Endothelial cell of umbilical vein (primary cell): Measurements from ENCODE around the gene CDK5.

Source experiments
- EZH2 ChIP-seq: IDR thresholded peaks from 2 replicates; pipeline ENCODE4 v1.6.1; 2012; ENCODE audit warnings: borderline replicate concordance, low read depth, mild to moderate bottlenecking, moderate library complexity, low read length, inconsistent platforms; ENCODE audit not compliant: severe bottlenecking
- JUN ChIP-seq: IDR thresholded peaks from 2 replicates; pipeline ENCODE4 v1.6.1; 2011; ENCODE audit warnings: borderline replicate concordance, low read depth; ENCODE audit not compliant: insufficient read length, insufficient read depth
- MYC ChIP-seq: IDR thresholded peaks from one replicate; pipeline ENCODE4 v1.6.1; 2011; ENCODE audit warnings: mild to moderate bottlenecking, low read depth, low read length
- POLR2A ChIP-seq: IDR thresholded peaks from 2 replicates; pipeline ENCODE4 v1.6.1; 2012; ENCODE audit warnings: low read depth, mild to moderate bottlenecking, control low read depth, low read length
- POLR2AphosphoS5 ChIP-seq: IDR thresholded peaks from 2 replicates; pipeline ENCODE4 v1.6.1; 2012; ENCODE audit warnings: low read depth, mild to moderate bottlenecking, control low read depth, low read length, moderate library complexity; ENCODE audit not compliant: insufficient read depth
- TF ChIP-seq, protein P1 (sequence below), 2 donors: IDR thresholded peaks; 1 replicate in 1 of 2; 2 replicates in 1 of 2; pipeline ENCODE4 v1.5.1; 2011; ENCODE audit warnings: low read length in 2 of 2, mild to moderate bottlenecking in 2 of 2, moderate library complexity in 2 of 2, control low read depth in 1 of 2, inconsistent platforms in 1 of 2, low read depth in 1 of 2; ENCODE audit not compliant: insufficient read depth in 1 of 2; ENCODE audit errors: extremely low read depth in 1 of 2

GRCh38 chr7:151058781-151059366, 1.2 kb upstream of the CDK5 start:
- TF ChIP-seq, protein P1, sequence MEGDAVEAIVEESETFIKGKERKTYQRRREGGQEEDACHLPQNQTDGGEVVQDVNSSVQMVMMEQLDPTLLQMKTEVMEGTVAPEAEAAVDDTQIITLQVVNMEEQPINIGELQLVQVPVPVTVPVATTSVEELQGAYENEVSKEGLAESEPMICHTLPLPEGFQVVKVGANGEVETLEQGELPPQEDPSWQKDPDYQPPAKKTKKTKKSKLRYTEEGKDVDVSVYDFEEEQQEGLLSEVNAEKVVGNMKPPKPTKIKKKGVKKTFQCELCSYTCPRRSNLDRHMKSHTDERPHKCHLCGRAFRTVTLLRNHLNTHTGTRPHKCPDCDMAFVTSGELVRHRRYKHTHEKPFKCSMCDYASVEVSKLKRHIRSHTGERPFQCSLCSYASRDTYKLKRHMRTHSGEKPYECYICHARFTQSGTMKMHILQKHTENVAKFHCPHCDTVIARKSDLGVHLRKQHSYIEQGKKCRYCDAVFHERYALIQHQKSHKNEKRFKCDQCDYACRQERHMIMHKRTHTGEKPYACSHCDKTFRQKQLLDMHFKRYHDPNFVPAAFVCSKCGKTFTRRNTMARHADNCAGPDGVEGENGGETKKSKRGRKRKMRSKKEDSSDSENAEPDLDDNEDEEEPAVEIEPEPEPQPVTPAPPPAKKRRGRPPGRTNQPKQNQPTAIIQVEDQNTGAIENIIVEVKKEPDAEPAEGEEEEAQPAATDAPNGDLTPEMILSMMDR (IDR thresholded peaks at IDR 0.05; ENCODE audit: extremely low read depth in 1 of 2, insufficient read depth in 1 of 2, low read depth in 1 of 2, low read length in 2 of 2): no peak
- TF ChIP-seq EZH2 (no peak), POLR2A (no peak), POLR2AphosphoS5 (no peak), JUN (no peak), MYC (no peak)
